ENCODE data around the gene THEM5.

GRCh38 chr1:151801310-151801820 lies 52.1 kb downstream of the THEM5 start:
- no peak for TF ChIP-seq POLR2A (IDR thresholded peaks at IDR 0.05; ENCODE audit: low read depth, low read length)
- TF ChIP-seq POLR2AphosphoS5 (IDR thresholded peaks at IDR 0.05; ENCODE audit: low read depth, low read length): no peak
- TF ChIP-seq TAF1 (IDR thresholded peaks at IDR 0.05; ENCODE audit: borderline replicate concordance, low read depth, low read length): no peak

All from GM12892 (cell line).